ENCODE results near the gene ANKRD31. TPM values are rescaled to one million over a fixed set of nuclear protein-coding genes. Genes with fewer than 3 reads are reported as not detected.

ANKRD31 gene
- total RNA-seq, 1 experiment from 2014 or later = 0.26 TPM

Other genes starting within 250 kb of the ANKRD31 start
- gene GCNT4, start 184.3 kb downstream of the ANKRD31 start, total RNA-seq (2014; rRNA removed) = under 0.01 and 0.06 TPM in 2 replicates
- gene HMGCR, start 100.3 kb upstream of the ANKRD31 start, total RNA-seq (2014; rRNA removed) = 19.9 and 22.0 TPM in 2 replicates

All from PC-3 (cell line).